Astrocyte of the spinal cord (primary cell): ENCODE data around the gene GNG10.

Experiments used
- DNase-seq: peaks from one replicate; pipeline ENCODE4 v3.0.0; 2011; ENCODE audit warnings: low read depth, low spot score
- H3K4me3 ChIP-seq: 2 replicates; pipeline ENCODE4 v1.5.1; 2011; ENCODE audit warnings: low read depth, mild to moderate bottlenecking, low read length, moderate library complexity
- in situ Hi-C: cut with HindIII; loops from 2 replicates; pipeline ENCODE4 v1.10.0; 2017; ENCODE audit warnings: low sequenced_read_pairs
- TF ChIP-seq, protein P1 (sequence below): IDR thresholded peaks from 2 replicates; pipeline ENCODE4 v1.5.1; 2012; ENCODE audit warnings: low read depth, mild to moderate bottlenecking, low read length, inconsistent platforms

The GNG10 gene

DNA sequence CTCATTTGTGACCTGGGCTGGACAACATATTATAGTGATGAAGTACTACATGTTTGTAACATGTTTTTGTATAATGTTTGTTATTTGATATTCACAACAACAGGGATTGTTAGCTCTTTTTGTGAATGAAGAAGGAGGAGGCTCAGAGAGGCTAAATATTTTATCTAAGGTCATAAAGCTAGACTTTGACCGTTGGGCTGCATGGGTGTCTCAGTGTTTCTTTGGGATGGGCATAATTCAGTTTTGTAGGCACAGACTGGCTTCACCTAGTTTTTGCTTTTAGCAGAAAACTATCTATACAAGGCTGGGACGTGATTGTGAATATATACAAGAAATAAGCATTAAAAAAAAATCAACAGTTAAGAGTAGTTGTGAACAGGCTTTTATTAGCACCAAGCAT is 15.0 kb upstream of the GNG10 start:
- no peak for DNase-seq
- H3K4me3 ChIP-seq = no peak overlapping the region
- in situ Hi-C loops = no loop called here
- TF ChIP-seq, protein P1, sequence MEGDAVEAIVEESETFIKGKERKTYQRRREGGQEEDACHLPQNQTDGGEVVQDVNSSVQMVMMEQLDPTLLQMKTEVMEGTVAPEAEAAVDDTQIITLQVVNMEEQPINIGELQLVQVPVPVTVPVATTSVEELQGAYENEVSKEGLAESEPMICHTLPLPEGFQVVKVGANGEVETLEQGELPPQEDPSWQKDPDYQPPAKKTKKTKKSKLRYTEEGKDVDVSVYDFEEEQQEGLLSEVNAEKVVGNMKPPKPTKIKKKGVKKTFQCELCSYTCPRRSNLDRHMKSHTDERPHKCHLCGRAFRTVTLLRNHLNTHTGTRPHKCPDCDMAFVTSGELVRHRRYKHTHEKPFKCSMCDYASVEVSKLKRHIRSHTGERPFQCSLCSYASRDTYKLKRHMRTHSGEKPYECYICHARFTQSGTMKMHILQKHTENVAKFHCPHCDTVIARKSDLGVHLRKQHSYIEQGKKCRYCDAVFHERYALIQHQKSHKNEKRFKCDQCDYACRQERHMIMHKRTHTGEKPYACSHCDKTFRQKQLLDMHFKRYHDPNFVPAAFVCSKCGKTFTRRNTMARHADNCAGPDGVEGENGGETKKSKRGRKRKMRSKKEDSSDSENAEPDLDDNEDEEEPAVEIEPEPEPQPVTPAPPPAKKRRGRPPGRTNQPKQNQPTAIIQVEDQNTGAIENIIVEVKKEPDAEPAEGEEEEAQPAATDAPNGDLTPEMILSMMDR = no peak

DNA sequence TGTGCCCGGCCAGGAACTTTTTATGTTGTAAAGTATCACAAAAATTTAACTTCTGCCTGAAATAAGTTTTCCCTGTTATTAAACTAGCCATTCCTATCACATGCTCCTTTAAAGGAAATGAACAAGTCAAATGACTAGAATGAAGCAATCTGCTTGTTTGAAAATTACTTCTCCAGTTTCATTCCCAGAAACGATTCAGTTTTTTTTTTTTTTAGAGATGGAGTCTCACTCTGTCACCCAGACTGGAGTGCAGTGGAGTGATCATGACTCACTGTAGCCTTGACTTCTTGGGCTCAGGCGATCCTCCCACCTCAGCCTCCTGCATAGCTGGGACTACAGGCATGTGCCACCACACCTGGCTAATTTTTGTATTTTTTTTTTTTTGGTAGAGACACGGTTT is 13.3 kb upstream of the GNG10 start:
- no peak for DNase-seq
- TF ChIP-seq, protein P1 = no peak
- H3K4me3 ChIP-seq = no peak overlapping the region
- in situ Hi-C loops = no loop called here

DNA sequence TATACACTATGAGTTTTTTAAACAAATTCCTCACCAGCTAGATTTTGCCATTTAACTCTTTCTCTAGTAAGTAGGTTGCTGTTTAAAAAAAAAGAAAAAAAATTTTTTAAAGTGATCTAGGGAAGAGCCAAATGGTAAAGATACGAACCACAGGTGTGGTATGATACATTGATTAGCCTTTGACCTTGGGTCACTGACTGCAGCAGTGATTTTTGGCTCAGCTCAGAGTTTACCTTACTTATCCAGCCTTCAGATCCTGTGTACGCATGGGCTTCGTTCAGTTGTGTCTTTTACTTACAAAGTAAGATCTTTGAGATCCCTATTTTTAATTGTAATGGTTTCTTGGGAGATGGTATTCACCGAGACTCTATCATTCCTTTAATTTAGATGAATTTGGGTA is 12.4 kb upstream of the GNG10 start:
- in situ Hi-C loops = no loop called here
- no peak overlapping the region for H3K4me3 ChIP-seq
- no peak for DNase-seq
- TF ChIP-seq, protein P1 = no peak

DNA sequence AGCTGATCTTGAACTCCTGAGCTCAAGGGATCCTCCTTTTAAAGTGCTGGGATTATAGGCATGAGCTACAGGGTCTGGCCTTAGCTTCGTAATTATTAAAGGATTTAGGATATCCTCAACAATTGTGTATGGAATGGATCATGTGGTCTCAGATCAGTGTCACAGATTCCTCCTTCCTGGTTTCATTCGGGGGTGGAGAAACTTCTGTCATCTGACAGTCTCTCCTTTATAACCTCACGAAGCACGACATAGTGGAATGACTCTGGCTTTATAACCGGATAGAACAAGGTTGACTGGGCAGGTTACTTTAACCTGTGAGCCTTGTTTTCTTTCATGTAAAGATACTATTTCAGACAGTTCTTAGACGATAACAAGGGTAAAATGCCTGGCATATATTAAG is 4.4 kb upstream of the GNG10 start:
- TF ChIP-seq, protein P1 = no peak
- in situ Hi-C loops = no loop called here
- DNase-seq = no peak
- no peak overlapping the region for H3K4me3 ChIP-seq

DNA sequence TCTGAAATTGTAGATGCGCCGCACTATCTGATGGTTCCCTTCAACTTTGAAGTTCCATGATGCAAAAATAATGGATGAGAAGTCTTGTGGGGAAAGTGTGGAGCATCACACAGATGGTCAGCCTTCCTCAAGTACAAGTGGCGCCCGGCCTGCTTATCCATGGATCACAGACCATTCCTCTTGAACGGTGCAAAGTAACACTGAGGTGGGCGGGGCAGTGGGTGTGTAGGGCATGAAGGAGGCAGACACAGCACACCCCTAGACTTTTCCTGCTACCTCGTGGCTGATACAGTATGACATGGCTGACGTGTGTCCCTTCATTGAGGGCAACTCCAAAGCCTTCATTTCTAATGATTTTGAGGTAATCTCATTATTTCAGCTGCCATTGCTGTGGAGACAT is 2.5 kb upstream of the GNG10 start:
- no peak for DNase-seq
- H3K4me3 ChIP-seq = no peak overlapping the region
- TF ChIP-seq, protein P1 = no peak
- in situ Hi-C loops = no loop called here

DNA sequence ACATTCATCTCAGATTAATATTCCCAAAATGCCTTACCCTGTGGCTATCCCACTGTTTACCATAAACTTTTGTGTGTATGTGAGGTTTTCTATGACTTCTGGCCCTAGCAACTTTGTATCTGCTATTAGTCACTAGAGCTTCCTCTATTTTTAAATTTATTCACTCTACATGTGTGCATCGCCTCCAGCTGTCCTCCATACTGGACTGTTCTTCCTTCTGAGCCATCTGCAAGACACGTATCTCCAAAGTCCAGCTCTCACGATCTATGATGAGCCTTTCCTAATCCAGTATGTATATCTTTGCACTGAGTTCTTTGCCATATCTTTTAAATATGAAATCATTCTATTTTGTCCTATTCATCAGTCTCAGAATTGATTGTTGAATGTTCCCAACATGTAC is 1.7 kb upstream of the GNG10 start:
- DNase-seq = no peak
- H3K4me3 ChIP-seq = no peak overlapping the region
- in situ Hi-C loops = no loop called here
- TF ChIP-seq, protein P1 = no peak
